Stimulated activated CD8-positive, alpha-beta memory T cell treated with anti-CD3 and anti-CD28 coated beads, Interleukin-7, amount 100 ng/mL, for 4 hours (primary cell): ENCODE data around the gene MTIF2.
A peak's percentile ranks its signal among the peaks of the same experiment; 100 is the strongest.
"Not testable (repeated sequence)": the region's sequence is repeated elsewhere in the genome, so short reads cannot be mapped to it uniquely, and the experiment has no call there.

Experiments used
- DNase-seq, 2 donors: peaks; one replicate each; pipeline ENCODE4 v3.0.0-alpha.2; 2020; ENCODE audit warnings: low read depth in 2 of 2

The MTIF2 gene

DNA sequence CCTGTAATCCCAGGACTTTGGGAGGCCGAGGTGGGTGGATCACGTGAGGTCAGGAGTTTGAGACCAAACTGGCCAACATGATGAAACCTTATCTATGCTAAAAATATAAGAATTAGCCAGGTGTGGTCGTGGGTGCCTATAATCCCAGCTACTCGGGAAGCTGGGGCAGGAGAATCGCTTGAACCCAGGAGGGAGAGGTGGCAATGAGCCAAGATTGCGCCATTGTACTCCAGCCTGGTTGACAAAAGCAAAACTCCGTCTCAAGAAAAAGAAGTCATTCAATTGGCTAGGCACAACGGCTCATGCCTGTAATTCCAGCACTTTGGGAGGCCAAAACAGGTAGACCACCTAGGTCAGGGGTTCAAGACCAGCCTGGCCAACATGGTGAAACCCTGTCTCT lies 27.4 kb downstream of the MTIF2 start:
- not testable (repeated sequence) for DNase-seq

- DNase-seq = no peak
Measured at GRCh38 chr2:55239656-55240222, 29.3 kb downstream of the MTIF2 start.

DNA sequence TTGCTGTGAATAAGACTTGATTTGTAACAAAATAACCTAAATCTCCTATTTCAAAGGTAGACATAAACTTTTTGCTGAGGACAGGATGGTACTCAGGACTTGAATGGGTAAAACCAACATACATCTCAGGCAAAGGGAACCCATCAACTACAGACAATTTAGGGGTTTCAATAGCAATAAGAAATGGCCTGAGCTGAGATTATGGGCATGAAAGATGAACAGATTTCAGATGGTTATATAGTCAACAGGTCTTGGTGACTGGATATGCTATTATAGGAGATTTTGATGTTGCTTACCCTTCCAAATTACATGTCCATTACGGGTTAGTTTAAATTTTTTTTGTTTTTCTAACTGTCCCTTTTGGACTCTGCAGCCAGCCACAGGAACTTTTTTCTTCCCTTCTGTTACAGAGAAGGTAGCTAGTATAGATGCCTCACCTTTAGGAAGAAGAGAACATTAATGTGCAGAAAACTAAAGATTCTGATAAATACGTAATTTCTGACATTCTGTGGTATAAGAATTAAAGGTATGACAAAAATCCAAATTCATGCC lies 32.0 kb downstream of the MTIF2 start:
- DNase-seq = no peak

- no peak for DNase-seq
Measured at GRCh38 chr2:55235724-55236538, 33.1 kb downstream of the MTIF2 start.

DNA sequence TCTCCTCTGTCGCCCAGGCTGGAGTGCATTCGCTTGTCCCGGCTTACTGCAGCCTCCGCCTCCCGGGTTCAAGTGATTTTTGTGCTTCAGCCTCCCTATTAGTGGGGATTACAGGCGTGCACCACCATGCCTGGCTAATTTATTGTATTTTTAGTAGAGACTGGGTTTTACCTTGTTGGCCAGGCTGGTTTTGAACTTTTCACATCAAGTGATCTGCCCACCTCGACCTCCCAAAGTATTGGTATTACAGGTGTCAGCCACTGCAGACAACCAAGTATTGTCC lies 35.4 kb downstream of the MTIF2 start:
- DNase-seq = no peak

GRCh38 chr2:55232863-55233657 lies 36.0 kb downstream of the MTIF2 start:
- peak; percentile 18 to 44 for DNase-seq

GRCh38 chr2:55232084-55232862 lies 36.8 kb downstream of the MTIF2 start, which contains the start of the genes CLHC1 and RPS27A:
Gene CLHC1 (minus strand): TSS chr2:55232293. CDS start chr2:55222411, 9,882 bp downstream.
Gene RPS27A (plus strand): TSS chr2:55232688. CDS start chr2:55232825, 137 bp downstream.
- peak; percentile 88 to 89 for DNase-seq

- no peak for DNase-seq
Measured at GRCh38 chr2:55231546-55232083, 37.4 kb downstream of the MTIF2 start.

DNA sequence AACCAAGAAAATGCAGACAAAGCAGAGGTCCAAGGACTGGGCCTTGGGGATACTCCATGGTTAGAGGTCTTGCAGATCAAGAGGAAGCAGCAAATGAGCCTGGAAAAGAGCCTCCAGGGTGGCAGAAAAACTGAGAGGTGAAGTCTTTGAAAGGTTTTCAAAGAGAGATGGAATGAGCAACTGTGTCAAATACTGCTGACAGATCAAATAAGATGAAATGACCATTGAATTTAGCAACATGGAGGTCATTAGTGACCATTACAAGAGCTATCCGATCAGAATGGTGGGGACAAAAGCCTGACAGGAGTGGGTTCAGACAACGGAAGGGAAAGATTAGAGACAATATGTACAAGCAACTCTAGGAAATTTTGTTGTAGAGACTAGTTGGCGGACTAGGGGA lies 38.5 kb downstream of the MTIF2 start:
- no peak for DNase-seq

GRCh38 chr2:55229221-55229620 lies 39.8 kb downstream of the MTIF2 start:
- DNase-seq = no peak

DNA sequence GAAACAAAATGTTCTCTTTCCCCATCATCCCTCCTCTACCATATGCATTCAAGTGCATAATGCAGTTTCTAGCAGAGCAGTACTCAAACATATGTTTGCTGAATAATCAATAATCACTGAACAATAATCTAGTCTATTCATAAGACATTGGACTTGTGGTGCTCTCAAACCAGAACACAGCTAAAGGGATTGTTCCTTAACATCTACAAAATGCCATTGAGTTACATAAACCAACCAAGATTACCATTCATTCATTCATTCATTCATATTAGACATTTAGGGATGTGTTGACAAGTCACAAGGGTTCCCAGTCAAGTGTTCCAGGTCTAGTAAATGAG lies 40.8 kb downstream of the MTIF2 start:
- no peak for DNase-seq

DNA sequence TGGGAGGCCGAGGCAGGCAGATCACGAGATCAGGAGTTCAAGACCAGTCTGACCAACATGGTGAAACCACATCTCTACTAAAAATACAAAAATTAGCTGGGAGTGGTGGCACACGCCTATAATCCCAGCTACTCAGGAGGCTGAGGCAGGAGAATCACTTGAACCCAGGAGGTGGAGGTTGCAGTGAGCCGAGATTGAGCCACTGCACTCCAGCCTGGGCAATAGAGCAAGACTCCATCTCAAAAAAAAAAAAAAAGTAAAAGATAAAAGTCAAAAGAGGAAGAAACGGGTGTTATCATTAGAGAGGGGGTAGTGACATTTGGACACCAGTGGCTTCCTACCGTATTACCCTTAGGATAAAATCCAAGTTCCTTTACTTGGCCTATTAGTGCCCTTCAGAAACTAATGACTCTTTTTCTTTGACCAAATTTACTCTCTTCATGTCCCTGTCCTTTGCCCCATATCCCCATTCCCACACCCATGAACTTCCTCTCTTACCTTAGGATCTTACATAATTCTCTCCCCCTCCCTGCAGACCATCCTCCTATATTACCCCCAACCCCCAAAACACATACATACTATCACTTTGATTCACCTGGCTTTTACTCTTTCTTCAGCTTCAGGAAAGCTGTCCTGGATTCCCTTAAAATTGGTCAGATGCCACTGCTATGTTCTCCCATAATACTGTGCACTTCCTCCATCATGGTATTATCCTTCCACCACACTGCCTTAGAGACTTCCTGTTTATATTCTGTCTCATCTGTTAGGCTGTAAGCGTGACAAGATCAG lies 41.4 kb downstream of the MTIF2 start:
- not testable (repeated sequence) for DNase-seq

- no peak for DNase-seq
Measured at GRCh38 chr2:55225481-55226020, 43.5 kb downstream of the MTIF2 start.

DNA sequence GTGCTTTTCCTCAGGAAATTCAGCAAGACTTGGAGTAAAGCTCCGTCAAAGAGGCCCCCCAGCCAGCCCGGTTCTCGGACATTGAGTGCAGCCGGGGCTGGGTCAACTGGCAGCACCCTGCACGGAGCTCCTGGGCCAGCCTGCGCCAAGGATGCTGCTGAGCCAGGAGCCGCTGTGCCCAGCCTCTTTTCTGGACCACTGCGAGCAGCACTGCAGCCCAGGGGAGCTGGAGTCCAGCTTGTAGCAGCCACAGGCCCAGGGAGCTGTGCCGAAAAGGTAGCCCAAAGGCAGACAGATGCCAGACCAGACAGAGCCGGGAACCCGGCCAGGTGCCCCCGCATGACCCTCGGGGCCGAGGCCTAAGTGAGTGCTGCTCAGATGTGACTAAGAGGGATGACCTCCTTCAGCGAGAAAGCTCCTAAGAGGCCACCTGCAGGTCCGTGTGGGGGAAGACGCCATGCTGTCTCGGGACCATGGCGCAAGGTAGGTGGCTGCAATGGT lies 44.2 kb downstream of the MTIF2 start:
- no peak for DNase-seq

DNA sequence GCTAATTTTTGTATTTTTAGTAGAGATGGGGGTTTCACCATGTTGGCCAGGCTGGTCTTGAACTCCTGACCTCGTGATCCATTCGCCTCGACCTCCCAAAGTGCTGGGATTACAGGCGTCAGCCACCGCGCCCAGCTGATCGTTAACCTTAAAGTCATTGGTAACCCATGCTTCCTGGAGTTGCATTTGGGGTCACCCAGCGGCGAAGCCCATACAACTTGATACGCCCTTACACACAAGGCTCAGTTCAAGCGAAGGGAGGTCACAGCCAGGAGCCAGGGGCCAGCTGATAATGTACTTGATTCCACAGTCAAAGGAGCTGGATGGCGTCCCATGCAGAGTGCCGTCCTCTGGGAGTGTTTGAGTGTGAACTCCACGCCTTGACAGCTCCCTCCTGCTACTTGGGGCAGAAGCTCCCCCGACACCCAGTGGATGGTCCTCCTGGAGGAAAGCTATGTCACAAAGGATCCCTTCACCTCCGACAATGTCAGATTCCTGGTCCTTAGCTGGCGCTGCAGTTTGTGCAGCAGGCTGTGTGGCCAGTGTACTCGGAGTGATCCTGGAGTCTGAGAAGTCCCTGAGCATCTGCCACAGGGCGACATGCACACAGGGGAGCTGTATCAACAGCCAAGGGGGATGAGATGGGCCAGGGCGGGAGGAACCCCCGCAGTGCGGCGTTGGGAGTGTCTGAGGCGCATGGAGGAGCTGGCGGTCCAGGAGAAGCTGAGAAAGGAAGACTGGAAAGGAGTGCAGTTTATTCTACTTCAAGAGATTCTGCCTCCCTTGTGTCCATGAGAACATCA lies 44.9 kb downstream of the MTIF2 start:
- DNase-seq = no peak

DNA sequence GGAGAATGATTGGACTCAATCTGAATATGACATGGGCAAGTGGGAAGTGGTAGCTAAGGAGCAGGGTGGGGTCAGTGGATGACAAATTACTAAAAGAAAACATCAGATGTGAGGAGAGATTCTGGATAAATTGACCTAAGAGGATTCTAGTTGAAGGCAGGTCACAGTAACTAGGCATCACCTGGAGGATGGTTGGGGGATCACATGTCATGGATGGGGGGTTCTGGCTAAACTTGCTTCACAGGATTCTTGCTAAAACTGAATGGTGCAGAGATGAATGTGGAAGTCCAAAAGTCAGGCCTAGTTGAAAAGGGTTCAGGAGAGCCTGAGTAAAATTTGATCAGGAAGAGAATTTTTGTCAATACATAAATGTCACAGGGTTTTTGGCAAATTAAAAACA lies 55.2 kb downstream of the MTIF2 start:
- DNase-seq = no peak

- DNase-seq = no peak
Measured at GRCh38 chr2:55204950-55205349, 64.1 kb downstream of the MTIF2 start.

- DNase-seq = no peak
Measured at GRCh38 chr2:55204536-55204935, 64.5 kb downstream of the MTIF2 start.

DNA sequence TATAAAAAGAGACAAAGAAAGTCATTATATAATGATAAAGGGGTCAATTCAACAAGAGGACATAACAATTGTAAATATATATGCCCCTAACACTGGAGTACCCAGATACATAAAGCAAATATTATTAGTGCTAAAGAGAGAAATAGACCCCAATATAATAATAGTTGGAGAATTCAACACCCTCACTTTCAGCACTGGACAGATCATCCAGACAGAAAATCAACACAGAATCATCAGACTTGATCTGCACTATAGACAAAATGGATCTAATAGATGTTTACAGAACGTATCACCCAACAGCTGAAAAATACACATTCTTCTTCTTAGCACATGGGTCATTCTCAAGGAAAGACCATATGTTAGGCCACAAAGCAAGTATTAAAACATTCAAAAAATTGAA lies 68.6 kb downstream of the MTIF2 start:
- no peak for DNase-seq
